Colonic mucosa (tissue), 4 donors: ENCODE measurements around the gene CFAP107. TPM values are rescaled to one million over a fixed set of nuclear protein-coding genes. Genes with fewer than 3 reads are reported as not detected.

Experiments
- DNase-seq: peaks from one replicate; pipeline ENCODE4 v3.0.0-alpha.2; 2020
- H3K27ac ChIP-seq: fragments of 200-600 bp; one replicate; pipeline ENCODE4 v1.8.0; 2021
- H3K27me3 ChIP-seq: fragments of 200-600 bp; one replicate; pipeline ENCODE4 v1.8.0; 2021
- H3K36me3 ChIP-seq: fragments of 200-600 bp; one replicate; pipeline ENCODE4 v1.8.0; 2021
- H3K4me1 ChIP-seq: fragments of 200-600 bp; one replicate; pipeline ENCODE4 v1.8.0; 2021; ENCODE audit warnings: mild to moderate bottlenecking
- H3K4me3 ChIP-seq: fragments of 200-600 bp; one replicate; pipeline ENCODE4 v1.8.0; 2021
- H3K9ac ChIP-seq, 2 donors: one replicate each; pipeline ENCODE4 v1.7.0; 2013; ENCODE audit warnings: control low read depth in 2 of 2, low read depth in 2 of 2, low read length in 2 of 2
- H3K9me3 ChIP-seq: fragments of 200-600 bp; one replicate; pipeline ENCODE4 v1.8.0; 2021
- CTCF ChIP-seq: fragments of 200-600 bp; IDR thresholded peaks from one replicate; pipeline ENCODE4 v1.8.0; 2022; ENCODE audit warnings: antibody characterized with exemption, mild to moderate bottlenecking
- intact Hi-C: fragments of 100-400 bp; cut with DNase I; formaldehyde crosslinking; loops from one replicate; pipeline ENCODE4 v1.14.1; 2022
- total RNA-seq, 2 donors: library from RNA; stranded (reverse); fragmentation: NEBNext Ultra II Directional in 1 of 2; extraction: Animal tissue kit (Norgen Biotek cat#: 25700) in 1 of 2; gene quantifications; one replicate each; pipeline ENCODE4 v1.2.1, GENCODE V29; 2021
- donor health status: healthy.
- donor health status: DM: no; HTN: no; CAD: no.
- donor health status: DM: no; HTN: no; CAD: no.

Gene CFAP107
- total RNA-seq, 2 donors from 2014 or later, result not detected

- no peak overlapping the region for H3K27ac ChIP-seq
- intact Hi-C loops, result no loop called here
- H3K27me3 ChIP-seq, result no peaks in the 10 kb centered on the region
- H3K36me3 ChIP-seq, result no peaks in the 10 kb centered on the region
- H3K9ac ChIP-seq, result no peak overlapping the region
- no peaks in the 10 kb centered on the region for H3K4me1 ChIP-seq
- no peak for DNase-seq
- TF ChIP-seq CTCF, result no peak
- H3K4me3 ChIP-seq, result no peak overlapping the region
- H3K9me3 ChIP-seq, result no peaks in the 10 kb centered on the region
These were observed 52.9 kb downstream of the CFAP107 start for GRCh38 chr1:12798911-12799310.

GRCh38 chr1:12799730-12800129, 53.7 kb downstream of the CFAP107 start:
- Histone ChIP-seq H3K36me3 (no peaks in the 10 kb centered on the region), H3K9me3 (no peaks in the 10 kb centered on the region), H3K4me3 (no peak overlapping the region), H3K27ac (no peak overlapping the region), H3K4me1 (no peaks in the 10 kb centered on the region), H3K9ac (no peak overlapping the region), H3K27me3 (no peaks in the 10 kb centered on the region)
- TF ChIP-seq CTCF, result no peak
- no peak for DNase-seq
- intact Hi-C loops, result no loop called here

GRCh38 chr1:12809933-12810332, 63.9 kb downstream of the CFAP107 start:
- Histone ChIP-seq H3K9ac (no peak overlapping the region), H3K4me3 (no peak overlapping the region), H3K4me1 (no peaks in the 10 kb centered on the region), H3K9me3 (no peaks in the 10 kb centered on the region), H3K36me3 (no peaks in the 10 kb centered on the region), H3K27me3 (no peaks in the 10 kb centered on the region), H3K27ac (no peak overlapping the region)
- intact Hi-C loops, result no loop called here
- no peak for DNase-seq
- TF ChIP-seq CTCF, result no peak

- intact Hi-C loops, result no loop called here
- no peak overlapping the region for H3K9ac ChIP-seq
These were observed 64.8 kb downstream of the CFAP107 start for GRCh38 chr1:12810691-12811408.

GRCh38 chr1:12811409-12811784, 65.4 kb downstream of the CFAP107 start:
- no peak for TF ChIP-seq CTCF
- Histone ChIP-seq H3K27me3 (no peaks in the 10 kb centered on the region), H3K9me3 (no peaks in the 10 kb centered on the region), H3K36me3 (no peaks in the 10 kb centered on the region), H3K9ac (no peak overlapping the region), H3K27ac (no peak overlapping the region), H3K4me1 (no peaks in the 10 kb centered on the region), H3K4me3 (no peak overlapping the region)
- DNase-seq, result no peak
- intact Hi-C loops, result no loop called here

More at GRCh38 chr1:12810691-12811408, 64.8 kb downstream of the CFAP107 start:
- no peak overlapping the region for H3K4me3 ChIP-seq
- H3K27ac ChIP-seq, result no peak overlapping the region
- H3K9me3 ChIP-seq, result no peaks in the 10 kb centered on the region
- no peaks in the 10 kb centered on the region for H3K36me3 ChIP-seq
- H3K4me1 ChIP-seq, result no peaks in the 10 kb centered on the region
- TF ChIP-seq CTCF, result no peak
- H3K27me3 ChIP-seq, result no peaks in the 10 kb centered on the region
- no peak for DNase-seq

Other genes with a start within 250 kb of the CFAP107 start
- gene DHRS3, start 128.0 kb upstream of the CFAP107 start, total RNA-seq, result 100 to 1,000 TPM in 1 of 2 donors, 10 to 100 TPM in 1; 69.6 to 120 TPM
- not detected for gene AADACL4, start 102.1 kb upstream of the CFAP107 start, total RNA-seq
- not detected for gene AADACL3, start 30.1 kb upstream of the CFAP107 start, total RNA-seq
- gene PRAMEF12, start 27.5 kb downstream of the CFAP107 start, total RNA-seq, result not detected
- not detected for gene PRAMEF1, start 45.2 kb downstream of the CFAP107 start, total RNA-seq
- not detected for gene PRAMEF11, start 85.2 kb downstream of the CFAP107 start, total RNA-seq
- gene HNRNPCL1, start 102.5 kb downstream of the CFAP107 start, total RNA-seq, result not detected
- not detected for gene PRAMEF2, start 110.9 kb downstream of the CFAP107 start, total RNA-seq
- gene PRAMEF4, start 140.0 kb downstream of the CFAP107 start, total RNA-seq, result not detected
- gene PRAMEF10, start 152.1 kb downstream of the CFAP107 start, total RNA-seq, result not detected
- not detected for gene PRAMEF7, start 170.4 kb downstream of the CFAP107 start, total RNA-seq
- gene PRAMEF6, start 201.4 kb downstream of the CFAP107 start, total RNA-seq, result not detected